Measurements from ENCODE around the gene TNRC18.

The TNRC18 gene

DNA sequence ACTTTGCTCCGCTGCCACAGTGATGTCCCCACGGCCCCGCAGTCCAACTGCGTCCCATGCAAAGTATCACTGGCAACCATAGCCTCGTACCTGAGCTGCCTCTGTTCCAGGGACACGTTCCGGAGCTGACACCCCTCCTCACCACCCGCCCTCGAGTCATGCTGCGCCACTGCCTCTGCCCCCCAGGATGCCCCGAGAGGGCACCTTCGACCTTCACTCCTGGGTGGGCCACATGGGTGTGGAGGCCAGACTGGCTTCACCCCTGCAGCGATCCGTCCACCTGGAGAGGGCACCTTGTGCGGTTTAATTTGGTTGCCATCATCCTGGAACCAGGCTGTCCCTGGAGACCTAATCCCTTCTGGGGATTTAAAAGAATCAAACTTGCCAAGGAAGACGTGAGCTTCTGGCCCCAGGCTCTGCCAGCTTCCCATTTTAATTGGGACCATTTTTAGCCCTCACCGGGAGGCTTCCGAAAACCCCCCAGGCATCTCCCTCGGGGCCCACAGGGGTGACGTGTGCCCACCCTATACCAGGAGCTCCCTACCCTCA, 19.2 kb upstream of the TNRC18 start:
- Histone ChIP-seq H3K4me3 (ENCODE audit: low read length, poor library complexity, severe bottlenecking) (no peak overlapping the region), H3K9ac (ENCODE audit: low read depth, low read length, poor library complexity, severe bottlenecking) (no peak overlapping the region), H3F3A (ENCODE audit: low read depth) (no peaks in the 10 kb centered on the region), H3K36me3 (ENCODE audit: insufficient read depth, low read length) (no peaks in the 10 kb centered on the region), H3K9me2 (replicated peaks; ENCODE audit: low read depth, low read length) (no peaks in the 10 kb centered on the region), H3K9me3 (ENCODE audit: insufficient read depth, low read depth, low read length) (no peaks in the 10 kb centered on the region), H3K4me1 (ENCODE audit: insufficient read depth, low read length, poor library complexity, severe bottlenecking) (no peaks in the 10 kb centered on the region), H2AFZ (ENCODE audit: low read length) (no peak overlapping the region), H4K20me1 (ENCODE audit: insufficient read depth, low read length, poor library complexity, severe bottlenecking) (no peaks in the 10 kb centered on the region), H3K79me2 (ENCODE audit: insufficient read depth, low read length) (no peaks in the 10 kb centered on the region), H3K27me3 (ENCODE audit: insufficient read depth, low read length, poor library complexity, severe bottlenecking) (no peaks in the 10 kb centered on the region), H3K4me2 (ENCODE audit: low read depth, low read length, poor library complexity, severe bottlenecking) (no peak overlapping the region)
- TF ChIP-seq, protein P1, sequence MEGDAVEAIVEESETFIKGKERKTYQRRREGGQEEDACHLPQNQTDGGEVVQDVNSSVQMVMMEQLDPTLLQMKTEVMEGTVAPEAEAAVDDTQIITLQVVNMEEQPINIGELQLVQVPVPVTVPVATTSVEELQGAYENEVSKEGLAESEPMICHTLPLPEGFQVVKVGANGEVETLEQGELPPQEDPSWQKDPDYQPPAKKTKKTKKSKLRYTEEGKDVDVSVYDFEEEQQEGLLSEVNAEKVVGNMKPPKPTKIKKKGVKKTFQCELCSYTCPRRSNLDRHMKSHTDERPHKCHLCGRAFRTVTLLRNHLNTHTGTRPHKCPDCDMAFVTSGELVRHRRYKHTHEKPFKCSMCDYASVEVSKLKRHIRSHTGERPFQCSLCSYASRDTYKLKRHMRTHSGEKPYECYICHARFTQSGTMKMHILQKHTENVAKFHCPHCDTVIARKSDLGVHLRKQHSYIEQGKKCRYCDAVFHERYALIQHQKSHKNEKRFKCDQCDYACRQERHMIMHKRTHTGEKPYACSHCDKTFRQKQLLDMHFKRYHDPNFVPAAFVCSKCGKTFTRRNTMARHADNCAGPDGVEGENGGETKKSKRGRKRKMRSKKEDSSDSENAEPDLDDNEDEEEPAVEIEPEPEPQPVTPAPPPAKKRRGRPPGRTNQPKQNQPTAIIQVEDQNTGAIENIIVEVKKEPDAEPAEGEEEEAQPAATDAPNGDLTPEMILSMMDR (conservative IDR thresholded peaks at IDR 0.05; ENCODE audit: low read length), result no peak
- TF ChIP-seq EZH2phosphoT487 (IDR thresholded peaks at IDR 0.05; ENCODE audit: borderline replicate concordance), result no peak

DNA sequence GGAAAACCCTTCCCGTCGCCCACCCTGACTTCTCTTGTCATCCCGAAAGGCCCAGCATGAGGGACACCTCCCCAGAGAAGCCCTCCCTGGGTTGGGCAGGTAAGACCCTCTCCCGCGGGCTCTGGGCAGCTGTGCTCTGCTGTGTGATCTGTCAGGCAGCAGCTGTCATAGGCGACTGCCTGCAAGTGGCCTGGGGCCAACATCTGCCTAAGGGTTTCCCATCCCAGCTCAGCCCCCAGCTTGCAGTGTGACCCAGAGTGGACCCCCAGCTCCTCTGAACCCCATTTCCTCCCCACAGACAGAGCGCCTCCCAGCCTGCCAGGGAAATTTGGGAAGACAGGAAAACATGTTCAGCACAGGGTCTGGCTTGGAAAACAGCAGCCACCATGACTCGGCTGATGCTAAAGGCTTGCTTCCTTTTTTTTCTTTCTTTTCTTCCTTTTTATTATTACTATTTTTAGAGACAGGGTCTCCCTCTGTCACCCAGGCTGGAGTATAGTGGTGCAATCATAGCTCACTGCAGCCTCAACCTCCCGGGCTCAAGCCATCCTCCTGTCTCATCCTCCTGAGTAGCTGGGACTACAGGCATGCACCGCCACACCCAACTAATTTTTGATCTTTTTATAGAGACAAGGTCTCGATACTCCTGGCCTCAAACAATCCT, 18.3 kb upstream of the TNRC18 start:
- no peaks in the 10 kb centered on the region for H3F3A ChIP-seq (ENCODE audit: low read depth)
- no peaks in the 10 kb centered on the region for H3K36me3 ChIP-seq (ENCODE audit: insufficient read depth, low read length)
- no peaks in the 10 kb centered on the region for H3K79me2 ChIP-seq (ENCODE audit: insufficient read depth, low read length)
- TF ChIP-seq, protein P1 (conservative IDR thresholded peaks at IDR 0.05; ENCODE audit: low read length), result no peak
- TF ChIP-seq EZH2phosphoT487 (IDR thresholded peaks at IDR 0.05; ENCODE audit: borderline replicate concordance), result no peak
- H4K20me1 ChIP-seq (ENCODE audit: insufficient read depth, low read length, poor library complexity, severe bottlenecking), result no peaks in the 10 kb centered on the region
- no peaks in the 10 kb centered on the region for H3K27me3 ChIP-seq (ENCODE audit: insufficient read depth, low read length, poor library complexity, severe bottlenecking)
- H3K9me3 ChIP-seq (ENCODE audit: insufficient read depth, low read depth, low read length), result no peaks in the 10 kb centered on the region
- no peak overlapping the region for H3K4me2 ChIP-seq (ENCODE audit: low read depth, low read length, poor library complexity, severe bottlenecking)
- no peak overlapping the region for H3K9ac ChIP-seq (ENCODE audit: low read depth, low read length, poor library complexity, severe bottlenecking)
- H3K4me1 ChIP-seq (ENCODE audit: insufficient read depth, low read length, poor library complexity, severe bottlenecking), result no peaks in the 10 kb centered on the region
- no peaks in the 10 kb centered on the region for H3K9me2 ChIP-seq (replicated peaks; ENCODE audit: low read depth, low read length)
- no peak overlapping the region for H3K4me3 ChIP-seq (ENCODE audit: low read length, poor library complexity, severe bottlenecking)
- no peak overlapping the region for H2AFZ ChIP-seq (ENCODE audit: low read length)

DNA sequence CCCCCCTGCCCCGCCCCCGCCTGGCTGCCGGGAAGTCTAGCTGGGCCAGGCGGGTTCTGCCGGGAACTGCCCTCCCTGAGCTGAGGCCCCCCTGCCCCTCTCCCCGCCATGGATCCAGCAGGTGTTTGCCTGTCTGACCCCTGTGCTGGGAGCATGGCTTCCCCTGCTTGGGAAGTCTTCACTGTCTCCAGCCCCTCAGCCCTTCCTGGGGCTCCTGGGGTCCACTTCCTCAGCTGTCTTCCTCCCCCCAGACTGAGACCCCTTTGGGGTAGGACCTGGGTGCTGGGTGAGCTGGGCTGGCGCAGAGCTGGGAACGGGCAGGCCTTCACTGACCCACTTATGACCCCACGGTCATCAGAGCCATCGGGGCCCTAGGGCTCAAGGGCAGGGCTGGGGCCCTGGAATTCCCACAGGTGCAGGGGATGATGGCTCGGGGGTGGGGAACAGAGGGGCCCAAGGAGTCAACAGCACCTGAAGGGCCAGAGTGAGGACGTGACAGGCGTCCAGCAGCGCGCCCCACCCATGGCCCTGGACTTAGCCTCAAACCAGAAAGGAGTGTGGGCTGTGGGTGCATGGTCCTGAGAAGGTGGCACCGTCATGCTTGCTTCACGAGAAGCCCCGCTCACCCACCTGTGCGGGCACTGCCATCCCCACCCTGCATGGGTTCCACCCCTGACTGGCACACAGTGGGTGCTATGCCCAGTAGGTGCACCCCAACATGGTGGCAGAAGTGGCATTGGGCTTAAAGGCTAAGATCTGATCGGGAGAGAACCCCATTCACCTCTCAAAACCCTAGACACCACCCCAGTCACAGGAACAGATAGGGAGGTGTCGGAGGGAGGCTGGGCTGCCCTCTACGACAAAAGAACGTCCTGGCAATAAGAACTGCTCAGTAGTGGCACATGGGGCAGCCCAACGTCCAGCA, 16.2 kb upstream of the TNRC18 start:
- H4K20me1 ChIP-seq (ENCODE audit: insufficient read depth, low read length, poor library complexity, severe bottlenecking), result no peaks in the 10 kb centered on the region
- H3K9me2 ChIP-seq (replicated peaks; ENCODE audit: low read depth, low read length), result no peaks in the 10 kb centered on the region
- no peak overlapping the region for H3K4me2 ChIP-seq (ENCODE audit: low read depth, low read length, poor library complexity, severe bottlenecking)
- no peaks in the 10 kb centered on the region for H3F3A ChIP-seq (ENCODE audit: low read depth)
- TF ChIP-seq, protein P1 (conservative IDR thresholded peaks at IDR 0.05; ENCODE audit: low read length), result no peak
- TF ChIP-seq EZH2phosphoT487 (IDR thresholded peaks at IDR 0.05; ENCODE audit: borderline replicate concordance), result no peak
- H2AFZ ChIP-seq (ENCODE audit: low read length), result no peak overlapping the region
- H3K9me3 ChIP-seq (ENCODE audit: insufficient read depth, low read depth, low read length), result no peaks in the 10 kb centered on the region
- no peak overlapping the region for H3K9ac ChIP-seq (ENCODE audit: low read depth, low read length, poor library complexity, severe bottlenecking)
- H3K4me1 ChIP-seq (ENCODE audit: insufficient read depth, low read length, poor library complexity, severe bottlenecking), result no peaks in the 10 kb centered on the region
- no peak overlapping the region for H3K4me3 ChIP-seq (ENCODE audit: low read length, poor library complexity, severe bottlenecking)
- H3K36me3 ChIP-seq (ENCODE audit: insufficient read depth, low read length), result no peaks in the 10 kb centered on the region
- no peaks in the 10 kb centered on the region for H3K27me3 ChIP-seq (ENCODE audit: insufficient read depth, low read length, poor library complexity, severe bottlenecking)
- H3K79me2 ChIP-seq (ENCODE audit: insufficient read depth, low read length), result 0 out of 2 replicates have a peak, but pooled peaks cover 3% of the 10 kb centered on the region
